Neural cell (in vitro differentiated cells): ENCODE data around the gene ATP2B2.

ENCODE experiments used
- POLR2AphosphoS5 ChIP-seq: IDR thresholded peaks from 2 replicates; pipeline ENCODE4 v1.6.1; 2012
- RAD21 ChIP-seq: fragments of 450-650 bp; conservative IDR thresholded peaks from 2 replicates; pipeline ENCODE4 v1.6.1; 2014; ENCODE audit warnings: antibody characterized with exemption, mild to moderate bottlenecking, moderate library complexity

DNA sequence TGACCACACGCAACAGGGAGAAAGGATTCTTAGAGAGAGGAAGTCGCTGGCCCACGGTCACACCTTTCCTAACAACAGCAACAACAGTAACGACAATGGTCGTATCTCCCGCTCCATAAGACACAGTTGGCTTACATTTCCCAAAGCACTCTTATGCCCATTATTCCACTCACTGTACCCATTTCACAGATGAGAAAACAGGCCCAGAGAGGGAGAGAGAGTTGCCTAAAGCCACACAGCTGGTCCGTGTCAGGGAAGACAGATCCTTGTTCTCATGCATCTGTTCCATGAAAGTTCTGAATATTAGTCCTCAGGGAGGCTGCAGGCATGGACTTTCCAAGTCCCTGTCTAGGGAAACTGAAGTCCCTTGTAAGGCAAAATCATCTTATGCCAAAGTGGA is 42.0 kb upstream of the ATP2B2 start:
- no peak for TF ChIP-seq RAD21
- no peak for TF ChIP-seq POLR2AphosphoS5
